Astrocyte of the spinal cord (primary cell): ENCODE data around the gene UBAP1.
"Not testable (repeated sequence)": the region's sequence is repeated elsewhere in the genome, so short reads cannot be mapped to it uniquely, and the experiment has no call there.

Source experiments
- DNase-seq: peaks from one replicate; pipeline ENCODE4 v3.0.0; 2011; ENCODE audit warnings: low read depth, low spot score
- H3K4me3 ChIP-seq: 2 replicates; pipeline ENCODE4 v1.5.1; 2011; ENCODE audit warnings: low read depth, mild to moderate bottlenecking, low read length, moderate library complexity
- in situ Hi-C: cut with HindIII; loops from 2 replicates; pipeline ENCODE4 v1.10.0; 2017; ENCODE audit warnings: low sequenced_read_pairs
- TF ChIP-seq, protein P1 (sequence below): IDR thresholded peaks from 2 replicates; pipeline ENCODE4 v1.5.1; 2012; ENCODE audit warnings: low read depth, mild to moderate bottlenecking, low read length, inconsistent platforms

The UBAP1 gene

DNA sequence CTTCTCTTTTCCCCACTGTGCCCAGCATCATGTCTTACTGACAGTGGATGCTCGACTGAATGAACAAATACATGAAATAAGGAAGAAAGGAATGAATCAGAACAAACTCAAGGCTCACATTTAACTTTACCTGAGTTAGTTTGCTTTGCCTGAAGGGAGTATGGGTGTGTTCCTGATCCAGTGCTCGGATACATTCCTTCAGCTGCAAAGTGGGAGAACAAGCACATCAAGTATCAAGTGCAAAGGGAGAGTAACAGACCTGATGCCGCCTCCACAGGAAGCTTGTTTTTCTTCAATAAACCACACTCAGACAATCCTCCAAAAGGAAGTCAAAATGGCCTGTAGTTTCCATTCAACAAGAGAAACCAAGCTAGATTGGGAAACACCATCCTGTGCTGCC lies 84.1 kb downstream of the UBAP1 start:
- no peak overlapping the region for H3K4me3 ChIP-seq
- in situ Hi-C loops: no loop called here
- TF ChIP-seq, protein P1, sequence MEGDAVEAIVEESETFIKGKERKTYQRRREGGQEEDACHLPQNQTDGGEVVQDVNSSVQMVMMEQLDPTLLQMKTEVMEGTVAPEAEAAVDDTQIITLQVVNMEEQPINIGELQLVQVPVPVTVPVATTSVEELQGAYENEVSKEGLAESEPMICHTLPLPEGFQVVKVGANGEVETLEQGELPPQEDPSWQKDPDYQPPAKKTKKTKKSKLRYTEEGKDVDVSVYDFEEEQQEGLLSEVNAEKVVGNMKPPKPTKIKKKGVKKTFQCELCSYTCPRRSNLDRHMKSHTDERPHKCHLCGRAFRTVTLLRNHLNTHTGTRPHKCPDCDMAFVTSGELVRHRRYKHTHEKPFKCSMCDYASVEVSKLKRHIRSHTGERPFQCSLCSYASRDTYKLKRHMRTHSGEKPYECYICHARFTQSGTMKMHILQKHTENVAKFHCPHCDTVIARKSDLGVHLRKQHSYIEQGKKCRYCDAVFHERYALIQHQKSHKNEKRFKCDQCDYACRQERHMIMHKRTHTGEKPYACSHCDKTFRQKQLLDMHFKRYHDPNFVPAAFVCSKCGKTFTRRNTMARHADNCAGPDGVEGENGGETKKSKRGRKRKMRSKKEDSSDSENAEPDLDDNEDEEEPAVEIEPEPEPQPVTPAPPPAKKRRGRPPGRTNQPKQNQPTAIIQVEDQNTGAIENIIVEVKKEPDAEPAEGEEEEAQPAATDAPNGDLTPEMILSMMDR: no peak
- DNase-seq: no peak

DNA sequence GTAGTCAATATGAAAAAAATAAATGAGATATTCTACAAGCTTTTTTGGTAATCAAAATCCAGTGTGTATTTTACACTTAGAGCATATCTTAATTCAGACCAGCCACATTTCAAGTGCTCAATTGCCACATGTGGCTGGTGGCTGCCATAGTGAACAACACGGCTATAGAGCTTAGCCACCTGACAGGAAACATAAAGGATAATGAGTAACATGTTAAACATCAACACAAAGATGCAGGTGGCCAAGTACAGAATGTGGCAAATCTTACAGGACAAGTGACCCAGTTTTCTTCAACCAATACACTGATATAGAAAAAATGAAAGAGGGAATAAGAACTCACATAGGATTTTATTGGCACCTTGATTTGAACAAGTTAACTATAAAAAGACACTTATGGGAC lies 88.8 kb downstream of the UBAP1 start:
- TF ChIP-seq, protein P1: no peak
- DNase-seq: no peak
- in situ Hi-C loops: no loop called here
- H3K4me3 ChIP-seq: no peak overlapping the region

DNA sequence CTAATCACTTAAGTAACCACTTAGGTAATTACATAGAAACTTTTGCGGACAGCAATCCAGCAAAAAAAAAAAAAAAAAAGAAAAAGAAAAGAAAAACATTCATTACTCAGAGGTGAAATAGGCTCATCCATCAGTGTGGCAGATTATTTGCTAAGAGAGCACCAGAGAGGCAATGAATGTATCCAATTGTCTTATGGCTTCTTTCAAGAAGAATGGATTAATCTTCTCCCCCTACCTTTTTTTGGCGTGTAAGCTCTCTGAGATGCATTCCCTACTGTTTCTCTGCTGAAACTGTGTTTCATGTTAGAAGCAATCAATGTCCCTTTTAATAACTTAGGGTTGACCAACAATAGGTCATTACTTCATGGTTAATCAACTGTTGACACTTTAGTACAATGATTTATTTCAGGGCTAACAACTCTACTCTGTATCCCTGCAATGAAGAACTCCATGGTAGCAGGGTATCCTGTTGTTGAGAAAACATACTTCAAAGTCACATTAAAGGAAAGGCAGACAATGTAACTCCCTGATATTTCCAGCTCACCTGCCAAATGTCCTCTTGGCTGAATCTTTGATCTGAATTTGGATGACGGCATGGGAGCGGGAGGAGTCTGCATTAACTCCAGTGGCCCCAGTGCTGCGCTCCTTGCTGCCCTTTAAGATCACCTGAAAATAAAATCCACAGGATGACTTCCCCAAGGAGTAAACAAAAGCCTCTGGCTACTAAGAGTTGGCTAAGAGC lies 92.6 kb downstream of the UBAP1 start:
- TF ChIP-seq, protein P1: no peak
- in situ Hi-C loops: no loop called here
- H3K4me3 ChIP-seq: no peak overlapping the region
- no peak for DNase-seq

DNA sequence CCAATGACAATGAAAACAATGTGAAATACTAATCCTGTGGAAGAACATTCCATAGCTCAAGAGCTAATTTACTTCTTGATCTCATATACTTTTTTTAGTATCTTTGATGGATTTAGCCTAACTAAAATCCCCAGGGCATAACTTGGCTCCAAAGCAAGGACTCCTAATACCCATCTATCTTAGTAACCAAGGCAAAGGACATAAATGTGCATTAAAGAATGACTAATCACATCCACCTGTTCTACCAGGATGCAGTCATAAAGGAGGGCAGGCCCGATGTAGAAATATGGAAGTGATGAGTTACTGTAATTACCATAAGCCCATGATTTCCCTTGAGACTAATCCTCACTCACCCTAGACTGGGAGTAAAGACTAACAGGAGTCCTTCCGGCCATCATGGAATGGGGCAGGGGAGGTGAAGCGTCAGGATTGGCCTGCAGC lies 93.3 kb downstream of the UBAP1 start:
- in situ Hi-C loops: no loop called here
- TF ChIP-seq, protein P1: no peak
- DNase-seq: no peak
- no peak overlapping the region for H3K4me3 ChIP-seq

DNA sequence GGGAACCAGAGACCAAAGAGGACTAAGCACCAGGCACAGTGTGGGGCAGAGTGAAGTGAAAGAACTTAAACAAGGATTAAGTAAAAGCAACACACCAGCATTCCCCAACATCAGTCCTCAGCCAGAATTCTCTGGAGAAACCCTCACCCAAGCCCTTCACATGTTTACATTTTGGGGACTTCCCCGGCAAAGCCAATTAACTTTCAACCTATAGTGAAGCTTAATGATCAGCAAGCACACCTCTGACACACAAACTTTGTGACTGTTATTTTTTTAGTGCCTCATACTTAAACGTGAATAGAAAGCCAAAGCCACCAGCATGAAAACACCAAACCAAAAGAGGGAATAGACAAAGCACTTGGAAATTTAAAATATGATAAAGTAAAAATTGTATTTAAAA lies 94.7 kb downstream of the UBAP1 start:
- DNase-seq, H3K4me3 ChIP-seq, in situ Hi-C loops: not testable (repeated sequence)

DNA sequence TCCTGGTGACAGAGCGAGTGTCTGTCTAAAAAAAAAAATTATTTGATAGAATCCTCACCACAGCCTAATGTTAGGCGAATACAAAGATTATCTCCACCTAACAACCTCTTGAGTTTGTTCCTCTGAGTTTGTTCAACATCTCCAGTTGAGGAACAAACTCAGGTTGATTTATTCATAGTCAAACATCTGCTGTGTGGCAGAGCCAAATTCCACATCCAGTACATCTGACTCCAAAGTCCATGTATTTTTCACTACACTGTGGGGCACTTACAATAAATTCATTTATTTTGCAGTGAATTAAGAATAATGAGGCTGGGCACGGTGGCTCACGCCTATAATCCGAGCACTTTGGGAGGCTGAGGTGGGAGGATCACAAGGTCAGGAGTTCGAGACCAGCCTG lies 97.0 kb downstream of the UBAP1 start:
- in situ Hi-C loops: no loop called here
- TF ChIP-seq, protein P1: no peak
- H3K4me3 ChIP-seq: no peak overlapping the region
- no peak for DNase-seq

DNA sequence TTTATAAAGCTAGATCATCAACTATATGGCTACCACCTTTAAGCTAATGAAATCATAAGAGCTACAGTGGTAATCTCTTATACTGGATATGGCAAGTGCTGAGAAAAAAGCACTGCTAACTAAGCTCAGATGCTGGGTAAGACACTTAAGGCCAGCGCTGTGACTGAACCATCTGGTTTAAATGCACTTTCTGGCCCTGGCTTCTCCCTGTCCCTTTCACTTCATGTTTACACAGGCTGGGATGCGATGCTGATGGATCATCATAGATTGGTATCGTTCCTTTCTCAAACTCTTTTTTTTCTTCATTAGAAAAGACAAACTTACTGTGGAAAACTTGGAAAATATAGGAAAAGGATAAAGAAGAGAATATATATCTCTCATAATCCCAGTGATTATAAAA lies 97.9 kb downstream of the UBAP1 start:
- TF ChIP-seq, protein P1: no peak
- in situ Hi-C loops: no loop called here
- no peak overlapping the region for H3K4me3 ChIP-seq
- no peak for DNase-seq
